OCI-LY7 (cell line): ENCODE measurements around the gene JAML. TPM values are rescaled to one million over a fixed set of nuclear protein-coding genes. Genes with fewer than 3 reads are reported as not detected.
"Not testable (repeated sequence)": the region's sequence is repeated elsewhere in the genome, so short reads cannot be mapped to it uniquely, and the experiment has no call there.

ENCODE experiments used
- BruUV-seq: library from RNA; stranded (reverse); fragments of 400-500 nt; replicated peaks from 2 replicates; lab custom pipeline; 2021; lab: Mats Ljungman, UMichigan
- CTCF ChIA-PET: fragments of 300-600 bp; sonication (Branson Sonifier 250); formaldehyde crosslinking; loops from one replicate; lab custom pipeline; 2022; ENCODE audit warnings: antibody characterized with exemption; ENCODE audit not compliant: unreplicated experiment; lab: Charles Lee
- POLR2A ChIA-PET: fragments of 300-600 bp; sonication (Branson Sonifier 250); formaldehyde crosslinking; loops from one replicate; lab custom pipeline; 2022; ENCODE audit warnings: antibody characterized with exemption; lab: Charles Lee
- DNase-seq: peaks from one replicate; pipeline ENCODE4 v3.0.0-alpha.2; 2015; ENCODE audit warnings: low spot score
- H2AFZ ChIP-seq: fragments of 200-600 bp; sonication (generic), shearing (Covaris generic); 2 replicates; pipeline ENCODE4 v1.6.1; 2014; ENCODE audit warnings: mild to moderate bottlenecking, antibody characterized with exemption, low read length, moderate library complexity
- H3K27ac ChIP-seq: fragments of 200-600 bp; sonication (generic); 2 replicates; pipeline ENCODE4 v1.5.1; 2014; ENCODE audit warnings: mixed run types, low read depth, mild to moderate bottlenecking, moderate library complexity, low read length, inconsistent platforms; ENCODE audit not compliant: poor library complexity, severe bottlenecking
- H3K36me3 ChIP-seq: fragments of 200-600 bp; sonication (generic); 2 replicates; pipeline ENCODE4 v1.6.1; 2014; ENCODE audit warnings: mild to moderate bottlenecking, antibody characterized with exemption, low read length, moderate library complexity, mixed read lengths; ENCODE audit not compliant: insufficient read depth
- H3K4me1 ChIP-seq: fragments of 200-600 bp; sonication (generic); 2 replicates; pipeline ENCODE4 v1.5.1; 2014; ENCODE audit warnings: mild to moderate bottlenecking, low read length; ENCODE audit not compliant: insufficient read depth, poor library complexity, severe bottlenecking
- H3K4me2 ChIP-seq: fragments of 200-600 bp; sonication (generic); 2 replicates; pipeline ENCODE4 v1.6.1; 2014; ENCODE audit warnings: mild to moderate bottlenecking, low read length
- H3K4me3 ChIP-seq: fragments of 200-600 bp; sonication (generic); 2 replicates; pipeline ENCODE4 v1.5.1; 2014; ENCODE audit warnings: mild to moderate bottlenecking, low read depth, low read length; ENCODE audit not compliant: poor library complexity, severe bottlenecking
- H3K79me2 ChIP-seq: fragments of 200-600 bp; sonication (generic); 2 replicates; pipeline ENCODE4 v1.6.1; 2016; ENCODE audit warnings: low read depth, mild to moderate bottlenecking, low read length, moderate library complexity, mixed read lengths; ENCODE audit not compliant: insufficient read depth
- H3K9me2 ChIP-seq: fragments of 200-600 bp; sonication (generic); 2 replicates; pipeline ENCODE4 v1.6.1; 2016; ENCODE audit warnings: mild to moderate bottlenecking, low read length, mixed read lengths; ENCODE audit not compliant: insufficient read depth
- H3K9me3 ChIP-seq: fragments of 200-600 bp; sonication (generic); 2 replicates; pipeline ENCODE4 v1.6.1; 2014; ENCODE audit warnings: mild to moderate bottlenecking, mixed run types, low read length, mixed read lengths
- H4K20me1 ChIP-seq: fragments of 200-600 bp; sonication (generic); 2 replicates; pipeline ENCODE4 v1.6.1; 2014; ENCODE audit warnings: mild to moderate bottlenecking, antibody characterized with exemption, low read length, moderate library complexity, mixed read lengths; ENCODE audit not compliant: insufficient read depth
- EZH2phosphoT487 ChIP-seq: fragments of 200-600 bp; sonication (generic); IDR thresholded peaks from 2 replicates; pipeline ENCODE4 v1.6.1; 2018; ENCODE audit warnings: low read depth, borderline replicate concordance, mild to moderate bottlenecking, mixed run types, antibody characterized with exemption, low read length, moderate library complexity, mixed read lengths
- intact Hi-C: fragments of 100-400 bp; cut with micrococcal nuclease; formaldehyde crosslinking; loops from one replicate; pipeline ENCODE4 v1.10.0; 2022; ENCODE audit not compliant: unreplicated experiment
- total RNA-seq, 2 experiments: library from RNA; depleted of rRNA in 1 of 2; stranded (reverse); fragments of >200 nt in 1 of 2; shearing (Covaris generic) in 1 of 2; gene quantifications; 2 replicates each; pipeline ENCODE4 v1.2.3, GENCODE V29; 2014 to 2022
- TF ChIP-seq, protein P1 (sequence below): fragments of 200-600 bp; sonication (generic); conservative IDR thresholded peaks from 2 replicates; pipeline ENCODE4 v1.5.1; 2014; ENCODE audit warnings: mild to moderate bottlenecking, antibody characterized with exemption, low read length, moderate library complexity, mixed read lengths

Gene JAML
- total RNA-seq, 2 experiments from 2014 or later = 0.63 to 0.73 TPM

DNA sequence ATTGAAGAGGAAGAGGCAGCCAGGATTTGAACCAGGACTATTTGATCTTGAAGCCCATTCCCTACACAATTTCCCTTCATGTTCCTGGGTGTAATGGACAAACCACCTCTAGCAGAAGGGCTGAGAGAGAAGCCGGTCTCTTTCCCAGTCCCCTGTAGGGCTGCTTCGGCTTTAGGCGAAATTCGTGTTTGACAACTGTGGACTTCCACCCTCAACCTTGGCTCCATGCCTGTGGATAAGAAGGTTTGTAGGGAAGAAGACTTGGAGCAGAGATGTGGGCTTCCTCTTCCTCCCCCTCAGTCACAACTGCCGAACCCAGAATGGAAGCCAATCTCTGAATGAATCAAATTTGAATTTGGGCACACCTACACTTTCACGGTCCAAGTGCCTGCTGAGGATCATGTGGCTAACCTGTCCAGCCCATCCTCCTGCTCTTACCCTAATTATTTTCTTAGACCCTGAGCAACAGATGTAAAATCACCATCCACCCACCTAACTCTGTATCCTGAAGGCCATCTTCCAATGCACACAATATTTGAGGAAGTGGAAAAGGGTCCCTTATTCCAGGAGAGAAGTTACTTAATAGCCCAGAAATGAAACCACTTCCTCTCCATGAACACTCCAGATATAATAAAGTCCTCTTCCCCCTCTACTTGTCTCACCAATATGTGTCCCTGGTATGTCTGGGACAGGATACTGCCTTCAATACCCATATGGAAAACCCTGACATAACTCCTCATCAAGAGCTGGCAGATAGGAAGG is 38.3 kb downstream of the JAML start:
- Histone ChIP-seq H3K9me3 (no peaks in the 10 kb centered on the region), H3K9me2 (no peaks in the 10 kb centered on the region), H3K79me2 (no peaks in the 10 kb centered on the region), H4K20me1 (no peaks in the 10 kb centered on the region), H2AFZ (no peak overlapping the region), H3K4me2 (no peak overlapping the region), H3K4me1 (no peaks in the 10 kb centered on the region), H3K27ac (no peak overlapping the region), H3K4me3 (no peak overlapping the region), H3K36me3 (no peaks in the 10 kb centered on the region)
- DNase-seq = no peak
- ChIA-PET POLR2A (no interaction called here), CTCF (no interaction called here)
- no TSS peak for BruUV-seq
- no peak for TF ChIP-seq EZH2phosphoT487
- TF ChIP-seq, protein P1, sequence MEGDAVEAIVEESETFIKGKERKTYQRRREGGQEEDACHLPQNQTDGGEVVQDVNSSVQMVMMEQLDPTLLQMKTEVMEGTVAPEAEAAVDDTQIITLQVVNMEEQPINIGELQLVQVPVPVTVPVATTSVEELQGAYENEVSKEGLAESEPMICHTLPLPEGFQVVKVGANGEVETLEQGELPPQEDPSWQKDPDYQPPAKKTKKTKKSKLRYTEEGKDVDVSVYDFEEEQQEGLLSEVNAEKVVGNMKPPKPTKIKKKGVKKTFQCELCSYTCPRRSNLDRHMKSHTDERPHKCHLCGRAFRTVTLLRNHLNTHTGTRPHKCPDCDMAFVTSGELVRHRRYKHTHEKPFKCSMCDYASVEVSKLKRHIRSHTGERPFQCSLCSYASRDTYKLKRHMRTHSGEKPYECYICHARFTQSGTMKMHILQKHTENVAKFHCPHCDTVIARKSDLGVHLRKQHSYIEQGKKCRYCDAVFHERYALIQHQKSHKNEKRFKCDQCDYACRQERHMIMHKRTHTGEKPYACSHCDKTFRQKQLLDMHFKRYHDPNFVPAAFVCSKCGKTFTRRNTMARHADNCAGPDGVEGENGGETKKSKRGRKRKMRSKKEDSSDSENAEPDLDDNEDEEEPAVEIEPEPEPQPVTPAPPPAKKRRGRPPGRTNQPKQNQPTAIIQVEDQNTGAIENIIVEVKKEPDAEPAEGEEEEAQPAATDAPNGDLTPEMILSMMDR = no peak
- intact Hi-C loops = no loop called here

DNA sequence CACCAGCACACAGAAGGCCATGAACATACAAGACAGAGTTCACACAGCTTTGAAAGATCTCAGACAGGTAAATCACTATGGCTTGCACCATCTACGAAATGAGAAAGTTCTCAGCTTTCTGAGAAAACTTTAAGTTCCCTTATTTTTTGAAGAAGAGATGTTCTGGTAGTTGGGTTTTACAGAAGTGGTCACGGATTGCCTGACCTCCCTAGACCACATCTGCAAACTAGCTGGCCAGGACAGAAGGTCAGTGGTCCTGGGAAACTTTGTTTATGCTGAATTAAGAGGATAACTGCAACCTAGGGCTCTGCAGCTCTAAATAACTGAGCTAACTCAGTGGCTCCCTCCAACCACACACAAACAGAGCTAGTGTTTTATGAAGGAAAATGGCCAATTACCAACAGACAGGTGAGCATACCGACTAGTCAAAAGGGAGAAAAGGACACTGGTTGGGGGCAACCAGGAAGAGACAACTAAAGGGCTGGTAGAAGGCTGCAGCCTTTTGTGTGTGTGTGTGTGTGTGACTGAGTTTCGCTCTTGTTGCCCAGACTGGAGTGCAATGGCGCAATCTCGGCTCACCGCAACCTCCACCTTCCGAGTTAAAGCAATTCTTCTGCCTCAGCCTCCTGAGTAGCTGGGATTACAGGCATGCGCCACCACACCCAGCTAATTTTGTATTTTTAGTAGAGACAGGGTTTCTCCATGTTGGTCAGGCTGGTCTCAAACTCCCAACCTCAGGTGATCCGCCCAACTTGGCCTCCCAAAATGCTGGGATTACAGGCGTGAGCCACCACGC is 39.8 kb downstream of the JAML start:
- DNase-seq = no peak
- TF ChIP-seq, protein P1 = no peak
- no peak for TF ChIP-seq EZH2phosphoT487
- H3K4me2 ChIP-seq = no peak overlapping the region
- H3K36me3 ChIP-seq = no peaks in the 10 kb centered on the region
- ChIA-PET CTCF (no interaction called here), POLR2A (interaction anchor here (0.5 kb wide), 1 partner anchor 175 kb away, joined by 3 read pairs; no protein-coding TSS in a partner anchor)
- H3K4me3 ChIP-seq = no peak overlapping the region
- intact Hi-C loops = no loop called here
- H3K4me1 ChIP-seq = peaks cover 9% of the 10 kb centered on the region
- H3K9me3 ChIP-seq = no peaks in the 10 kb centered on the region
- no peaks in the 10 kb centered on the region for H3K9me2 ChIP-seq
- H4K20me1 ChIP-seq = no peaks in the 10 kb centered on the region
- no TSS peak for BruUV-seq
- no peak overlapping the region for H3K27ac ChIP-seq
- H2AFZ ChIP-seq = no peak overlapping the region
- no peaks in the 10 kb centered on the region for H3K79me2 ChIP-seq

DNA sequence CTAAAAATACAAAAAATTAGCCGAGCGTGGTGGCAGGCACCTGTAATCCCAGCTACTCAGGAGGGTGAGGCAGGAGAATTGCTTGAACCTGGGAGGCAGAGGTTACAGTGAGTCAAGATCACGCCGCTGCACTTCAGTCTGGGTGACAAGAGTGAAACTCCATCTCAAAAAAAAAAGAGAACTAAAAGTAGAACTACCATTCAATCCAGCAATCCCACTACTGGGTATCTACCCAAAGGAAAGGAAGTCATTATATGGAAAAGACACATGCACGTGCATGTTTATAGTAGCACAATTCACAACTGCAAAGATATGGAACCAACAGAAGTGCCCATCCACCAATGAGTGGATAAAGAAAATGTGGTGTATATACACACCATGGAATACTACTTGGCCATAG is 41.1 kb downstream of the JAML start:
- H3K9me2 ChIP-seq, H3K9me3 ChIP-seq, H4K20me1 ChIP-seq, H2AFZ ChIP-seq, H3K79me2 ChIP-seq, BruUV-seq, intact Hi-C loops, H3K27ac ChIP-seq, H3K36me3 ChIP-seq, H3K4me2 ChIP-seq, H3K4me3 ChIP-seq, DNase-seq, POLR2A ChIA-PET: not testable (repeated sequence)
- CTCF ChIA-PET = interaction anchor here (0.7 kb wide), 1 partner anchor 13 kb away, joined by 3 read pairs; no protein-coding TSS in a partner anchor
- H3K4me1 ChIP-seq = peaks cover 13% of the 10 kb centered on the region
